H9 (cell line): Measurements from ENCODE around the gene RSBN1L. TPM values are rescaled to one million over a fixed set of nuclear protein-coding genes. Genes with fewer than 3 reads are reported as not detected.
A peak's percentile ranks its signal among the peaks of the same experiment; 100 is the strongest.

Source experiments
- DNase-seq: peaks from one replicate; pipeline ENCODE4 v3.0.0-alpha.2; 2017
- H2AFZ ChIP-seq: one replicate; pipeline ENCODE4 v1.6.1; 2013; ENCODE audit warnings: mild to moderate bottlenecking, low read length, control low read depth, moderate library complexity
- H2AK5ac ChIP-seq: 2 replicates; pipeline ENCODE4 v1.6.1; 2013; ENCODE audit warnings: low read length, control low read depth, mixed read lengths; ENCODE audit not compliant: insufficient read length
- H2BK120ac ChIP-seq: one replicate; pipeline ENCODE4 v1.6.1; 2013; ENCODE audit warnings: low read depth, mild to moderate bottlenecking, low read length, control low read depth, inconsistent platforms; ENCODE audit not compliant: poor library complexity, severe bottlenecking
- H2BK12ac ChIP-seq: 2 replicates; pipeline ENCODE4 v1.6.1; 2013; ENCODE audit warnings: low read length, control low read depth, mixed read lengths, low read depth; ENCODE audit not compliant: insufficient read length
- H2BK15ac ChIP-seq: 2 replicates; pipeline ENCODE4 v1.6.1; 2013; ENCODE audit warnings: low read depth, low read length, control low read depth
- H2BK20ac ChIP-seq: one replicate; pipeline ENCODE4 v1.6.1; 2013; ENCODE audit warnings: low read depth, mild to moderate bottlenecking, low read length, control low read depth, inconsistent platforms; ENCODE audit not compliant: poor library complexity, severe bottlenecking
- H2BK5ac ChIP-seq: 2 replicates; pipeline ENCODE4 v1.6.1; 2013; ENCODE audit warnings: low read length, control low read depth, mixed read lengths; ENCODE audit not compliant: insufficient read length
- H3K14ac ChIP-seq: 2 replicates; pipeline ENCODE4 v1.6.1; 2013; ENCODE audit warnings: low read length, control low read depth; ENCODE audit not compliant: insufficient read depth
- H3K18ac ChIP-seq: 2 replicates; pipeline ENCODE4 v1.6.1; 2013; ENCODE audit warnings: low read depth, mild to moderate bottlenecking, mixed read lengths, low read length, control low read depth; ENCODE audit not compliant: insufficient read length
- H3K23ac ChIP-seq: 2 replicates; pipeline ENCODE4 v1.6.1; 2013; ENCODE audit warnings: low read length, control low read depth, mixed read lengths, low read depth; ENCODE audit not compliant: insufficient read length
- H3K23me2 ChIP-seq: 2 replicates; pipeline ENCODE4 v1.6.1; 2013; ENCODE audit warnings: low read depth, mild to moderate bottlenecking, mixed read lengths, low read length, control low read depth; ENCODE audit not compliant: insufficient read length, poor library complexity, severe bottlenecking
- H3K27ac ChIP-seq: 2 replicates; pipeline ENCODE4 v1.5.1; 2013; ENCODE audit warnings: low read length, control low read depth, mixed read lengths, low read depth; ENCODE audit not compliant: insufficient read length
- H3K27me3 ChIP-seq: 2 replicates; pipeline ENCODE4 v1.6.1; 2013; ENCODE audit warnings: low read length, control low read depth, inconsistent platforms; ENCODE audit not compliant: insufficient read depth
- H3K4ac ChIP-seq: 2 replicates; pipeline ENCODE4 v1.6.1; 2013; ENCODE audit warnings: low read depth, mild to moderate bottlenecking, control low read depth, inconsistent platforms, low read length, moderate library complexity
- H3K4me1 ChIP-seq: 2 replicates; pipeline ENCODE4 v1.6.1; 2013; ENCODE audit warnings: low read length, control low read depth, inconsistent platforms; ENCODE audit not compliant: insufficient read depth
- H3K4me2 ChIP-seq: 2 replicates; pipeline ENCODE4 v1.6.1; 2013; ENCODE audit warnings: low read length, control low read depth, mixed read lengths; ENCODE audit not compliant: insufficient read length, insufficient read depth
- H3K56ac ChIP-seq: 2 replicates; pipeline ENCODE4 v1.6.1; 2013; ENCODE audit warnings: low read depth, mild to moderate bottlenecking, mixed read lengths, low read length, control low read depth; ENCODE audit not compliant: insufficient read length
- H3K79me1 ChIP-seq: 2 replicates; pipeline ENCODE4 v1.6.1; 2013; ENCODE audit warnings: low read depth, mild to moderate bottlenecking, moderate library complexity, low read length, control low read depth, inconsistent platforms; ENCODE audit not compliant: insufficient read depth, poor library complexity, severe bottlenecking
- H3K79me2 ChIP-seq: 2 replicates; pipeline ENCODE4 v1.6.1; 2013; ENCODE audit warnings: low read length, control low read depth, inconsistent platforms; ENCODE audit not compliant: insufficient read depth
- H3K9ac ChIP-seq: 2 replicates; pipeline ENCODE4 v1.6.1; 2013; ENCODE audit warnings: low read length, control low read depth, mixed read lengths; ENCODE audit not compliant: insufficient read length; ENCODE audit errors: extremely low read depth
- H3K9me3 ChIP-seq: one replicate; pipeline ENCODE4 v1.6.1; 2013; ENCODE audit warnings: low read depth, low read length, inconsistent platforms; ENCODE audit not compliant: control insufficient read depth
- H3T11ph ChIP-seq: one replicate; pipeline ENCODE4 v1.6.1; 2013; ENCODE audit warnings: mild to moderate bottlenecking, low read length, control low read depth, inconsistent platforms
- H4K20me1 ChIP-seq: one replicate; pipeline ENCODE4 v1.6.1; 2013; ENCODE audit not compliant: control insufficient read depth, insufficient read length, insufficient read depth
- H4K5ac ChIP-seq: 2 replicates; pipeline ENCODE4 v1.6.1; 2013; ENCODE audit warnings: low read depth, mild to moderate bottlenecking, mixed read lengths, low read length, control low read depth; ENCODE audit not compliant: insufficient read length
- H4K8ac ChIP-seq: replicated peaks from 2 replicates; pipeline ENCODE4 v1.6.1; 2013; ENCODE audit warnings: low read length, control low read depth, mixed read lengths, low read depth; ENCODE audit not compliant: insufficient read length
- H4K91ac ChIP-seq: 2 replicates; pipeline ENCODE4 v1.6.1; 2013; ENCODE audit warnings: low read depth, mild to moderate bottlenecking, moderate library complexity, mixed read lengths, low read length, control low read depth; ENCODE audit not compliant: insufficient read length
- H3K27ac Mint-ChIP-seq, 3 experiments: 2 replicates in 2 of 3; 3 replicates in 1 of 3; pipeline ENCODE4 v1.8.0; 2020 to 2021; ENCODE audit warnings: mixed read lengths in 3 of 3, mild to moderate bottlenecking in 1 of 3, moderate library complexity in 1 of 3
- H3K27me3 Mint-ChIP-seq: 2 replicates; pipeline ENCODE4 v1.8.0; 2021; ENCODE audit warnings: low read depth, mild to moderate bottlenecking, moderate library complexity, mixed read lengths
- H3K36me3 Mint-ChIP-seq, 3 experiments: 2 replicates in 2 of 3; 3 replicates in 1 of 3; pipeline ENCODE4 v1.8.0; 2020 to 2021; ENCODE audit warnings: low read depth in 3 of 3, mixed read lengths in 3 of 3; ENCODE audit not compliant: insufficient read depth in 1 of 3
- H3K4me1 Mint-ChIP-seq, 2 experiments: 2 replicates each; pipeline ENCODE4 v1.8.0; 2020; ENCODE audit warnings: mixed read lengths in 2 of 2
- H3K4me3 Mint-ChIP-seq, 2 experiments: 2 replicates in 1 of 2; 3 replicates in 1 of 2; pipeline ENCODE4 v1.8.0; 2020 to 2021; ENCODE audit warnings: mild to moderate bottlenecking in 2 of 2, mixed read lengths in 2 of 2, moderate library complexity in 1 of 2
- H3K9me3 Mint-ChIP-seq, 2 experiments: 2 replicates in 1 of 2; 3 replicates in 1 of 2; pipeline ENCODE4 v1.8.0; 2020; ENCODE audit warnings: mild to moderate bottlenecking in 2 of 2, mixed read lengths in 2 of 2, moderate library complexity in 1 of 2
- CTCF ChIP-seq: fragments of 200-600 bp; sonication (generic); conservative IDR thresholded peaks from 3 replicates; pipeline ENCODE4 v1.8.0; 2021; ENCODE audit warnings: antibody characterized with exemption, mild to moderate bottlenecking
- WGBS: extraction: QIAGEN DNeasy Blood & Tissue Kit; methylation state at CpG from one replicate; pipeline ENCODE4 v1.1.7; 2013; ENCODE audit warnings: missing lambda C conversion rate, low lambda C conversion rate, mixed read lengths; ENCODE audit not compliant: insufficient read length; ENCODE audit errors: extremely low coverage; 5-methylcytosine and 5-hydroxymethylcytosine counted together
- total RNA-seq: library from RNA; stranded (reverse); gene quantifications from 2 replicates; pipeline ENCODE4 v1.2.1, GENCODE V29; 2021

The RSBN1L gene
- total RNA-seq, 1 experiment from 2014 or later, result 20.6 TPM

GRCh38 chr7:77649716-77650349, 46.4 kb upstream of the RSBN1L start:
- Histone ChIP-seq H3K23me2 (no peaks in the 10 kb centered on the region), H2BK120ac (no peak overlapping the region), H2BK5ac (no peak overlapping the region), H4K20me1 (no peaks in the 10 kb centered on the region), H2BK20ac (no peak overlapping the region), H2AK5ac (no peak overlapping the region), H2BK12ac (no peak overlapping the region), H3K27ac (no peak overlapping the region), H2AFZ (no peak overlapping the region), H3K4me2 (no peak overlapping the region), H4K5ac (no peak overlapping the region), H3K23ac (no peak overlapping the region), H3K9ac (no peak overlapping the region), H3K9me3 (no peaks in the 10 kb centered on the region), H3K18ac (no peak overlapping the region), H3K27me3 (no peaks in the 10 kb centered on the region), H3K79me2 (no peaks in the 10 kb centered on the region), H3K79me1 (no peaks in the 10 kb centered on the region), H2BK15ac (no peak overlapping the region), H4K91ac (no peak overlapping the region), H4K8ac (no peak overlapping the region), H3K56ac (no peak overlapping the region), H3T11ph (no peak overlapping the region), H3K14ac (no peak overlapping the region), H3K4me1 (no peaks in the 10 kb centered on the region), H3K4ac (no peak overlapping the region)
- Mint-ChIP-seq H3K4me3 (no peak overlapping the region), H3K27ac (0 out of 7 replicates have a peak overlapping the region, but pooled peaks of 1 of the 3 experiments have one; percentile 33), H3K36me3 (peaks cover 6 to 35% (median 8%) of the 10 kb centered on the region in 3 experiments; a peak in 6 of 7 replicates), H3K9me3 (no peaks in the 10 kb centered on the region), H3K4me1 (no peaks in the 10 kb centered on the region), H3K27me3 (peaks cover 1% of the 10 kb centered on the region; the same call in 1 of the 2 replicates)
- DNase-seq, result no peak
- WGBS, result no CpG with 5 or more reads among the region's 4 CpGs
- no peak for TF ChIP-seq CTCF
